Fibroblast of villous mesenchyme (primary cell): ENCODE data around the gene C17orf75. TPM values are rescaled to one million over a fixed set of nuclear protein-coding genes. Genes with fewer than 3 reads are reported as not detected.

ENCODE experiments used
- DNase-seq: peaks from one replicate; pipeline ENCODE4 v3.0.0-alpha.2; 2010; ENCODE audit warnings: low read depth
- H3K4me3 ChIP-seq: 2 replicates; pipeline ENCODE4 v1.5.1; 2011; ENCODE audit warnings: low read depth, mild to moderate bottlenecking, low read length
- CTCF ChIP-seq: IDR thresholded peaks from 2 replicates; pipeline ENCODE4 v1.5.1; 2012; ENCODE audit warnings: low read depth, mild to moderate bottlenecking, low read length; ENCODE audit not compliant: insufficient read depth
- total RNA-seq: library from RNA; depleted of rRNA; stranded (reverse); fragments of >200 nt; gene quantifications from 2 replicates; pipeline ENCODE4 v1.2.3, GENCODE V29; 2012

C17orf75 gene
- total RNA-seq, 1 donor: 18.6 TPM

GRCh38 chr17:32298721-32299579 lies 43.0 kb downstream of the C17orf75 start:
- no peak for TF ChIP-seq CTCF

DNA sequence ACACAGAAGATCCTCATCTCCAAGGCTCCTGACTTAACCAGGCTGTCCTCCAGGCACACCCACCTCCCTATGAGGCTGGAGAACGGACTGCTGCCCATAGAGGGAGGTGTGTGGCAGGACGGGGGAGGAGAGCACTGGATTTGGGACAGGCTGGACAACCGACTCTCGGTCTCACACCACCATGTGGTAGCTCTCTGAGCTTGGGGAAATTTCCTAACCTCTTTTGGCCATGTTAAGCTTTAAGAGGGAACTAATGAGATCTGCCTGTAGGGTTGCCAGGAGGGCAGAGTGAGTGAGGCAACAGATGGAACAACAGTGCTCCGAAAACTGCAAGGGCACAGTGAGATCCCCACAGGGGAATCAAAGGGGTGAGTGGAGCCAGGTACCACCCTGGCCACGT lies 43.7 kb downstream of the C17orf75 start:
- no peak for TF ChIP-seq CTCF
- H3K4me3 ChIP-seq: no peak overlapping the region
- peak; percentile 20 for DNase-seq

More at GRCh38 chr17:32298721-32299579, 43.0 kb downstream of the C17orf75 start:
- peak; percentile 78 for DNase-seq
- no peak overlapping the region for H3K4me3 ChIP-seq

GRCh38 chr17:32297860-32298259 lies 44.1 kb downstream of the C17orf75 start:
- no peak for TF ChIP-seq CTCF
- no peak overlapping the region for H3K4me3 ChIP-seq
- no peak for DNase-seq

DNA sequence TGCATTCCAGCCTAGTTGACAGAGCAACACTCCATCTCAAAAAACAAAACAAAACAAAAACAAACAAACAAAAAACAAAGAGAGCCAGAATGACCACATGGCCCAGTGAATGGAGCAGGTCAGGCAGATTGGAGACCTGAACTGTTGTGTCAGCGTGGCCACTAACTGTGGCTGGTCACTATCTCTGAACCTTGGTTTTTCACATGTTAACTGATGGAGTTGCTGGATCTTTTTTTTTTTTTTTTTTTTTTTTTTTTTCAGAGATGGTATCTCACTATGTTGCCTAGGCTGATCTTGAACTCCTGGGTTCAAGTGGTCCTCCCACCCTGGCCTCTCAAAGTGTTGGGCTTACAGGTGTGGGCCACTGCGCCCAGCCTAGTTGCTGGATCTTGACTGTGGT lies 44.5 kb downstream of the C17orf75 start:
- no peak for DNase-seq
- no peak for TF ChIP-seq CTCF

DNA sequence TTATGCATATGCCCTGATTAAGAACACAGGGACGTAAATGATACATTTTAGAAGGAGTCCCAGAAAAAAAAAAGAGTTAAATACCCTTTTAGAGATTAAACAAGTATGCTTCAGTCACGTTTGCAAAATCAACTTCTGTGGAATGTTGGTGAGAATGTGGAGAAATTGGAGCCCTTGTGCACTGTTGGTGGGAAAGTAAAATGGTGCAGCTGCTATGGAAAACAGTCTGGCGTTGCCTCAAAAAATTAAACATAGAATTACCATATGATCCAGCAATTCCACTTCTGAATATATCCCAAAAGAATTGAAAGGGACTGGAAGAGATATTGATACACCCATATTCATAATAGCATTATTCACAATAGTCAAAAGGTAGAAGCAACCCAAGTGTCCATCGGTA lies 49.9 kb downstream of the C17orf75 start:
- no peak overlapping the region for H3K4me3 ChIP-seq
- no peak for DNase-seq
- TF ChIP-seq CTCF: no peak

More for the DNA sequence above, 44.5 kb downstream of the C17orf75 start:
- no peak overlapping the region for H3K4me3 ChIP-seq

- no peak overlapping the region for H3K4me3 ChIP-seq
- no peak for TF ChIP-seq CTCF
- no peak for DNase-seq
Measured at GRCh38 chr17:32289471-32290070, 52.4 kb downstream of the C17orf75 start.

GRCh38 chr17:32288615-32289014 lies 53.4 kb downstream of the C17orf75 start:
- no peak for TF ChIP-seq CTCF
- no peak for DNase-seq
- H3K4me3 ChIP-seq: no peak overlapping the region
